NCI-H2081 treated with DMSO at 0.1 percent for 48 hours (cell line): ENCODE data around the gene CCDC93.
"Not testable (repeated sequence)": the region's sequence is repeated elsewhere in the genome, so short reads cannot be mapped to it uniquely, and the experiment has no call there.

ENCODE experiments used
- DNase-seq: peaks from one replicate; lab custom pipeline; 2025; lab: John Stamatoyannopoulos, UW

Gene CCDC93

DNA sequence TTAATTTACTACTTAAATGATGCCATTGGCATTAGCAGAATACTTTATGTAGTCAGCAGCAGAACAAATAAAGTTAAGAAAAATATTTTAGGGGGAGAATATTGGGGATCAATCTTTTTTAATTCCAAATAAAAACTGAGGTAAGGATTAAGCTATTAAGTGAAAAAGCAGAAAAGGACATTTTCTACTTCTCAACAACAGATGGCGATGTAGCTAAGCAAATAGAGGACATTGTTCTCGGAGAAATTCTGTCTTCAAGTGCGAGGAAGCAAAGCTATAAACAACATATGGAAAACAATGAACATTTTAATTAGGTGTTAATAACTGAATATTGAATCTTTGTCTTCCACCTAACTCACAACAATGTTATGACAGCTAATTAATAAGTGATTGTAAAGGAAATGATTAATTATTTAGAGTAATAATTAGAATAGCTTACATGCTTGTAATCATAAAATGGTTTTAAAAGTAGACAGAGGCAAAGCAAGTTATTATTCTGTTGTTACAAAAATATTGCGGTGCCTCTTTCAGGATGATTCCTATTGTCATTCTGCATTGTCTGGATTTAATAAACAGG, 32.9 kb upstream of the CCDC93 start:
- no peak for DNase-seq

DNA sequence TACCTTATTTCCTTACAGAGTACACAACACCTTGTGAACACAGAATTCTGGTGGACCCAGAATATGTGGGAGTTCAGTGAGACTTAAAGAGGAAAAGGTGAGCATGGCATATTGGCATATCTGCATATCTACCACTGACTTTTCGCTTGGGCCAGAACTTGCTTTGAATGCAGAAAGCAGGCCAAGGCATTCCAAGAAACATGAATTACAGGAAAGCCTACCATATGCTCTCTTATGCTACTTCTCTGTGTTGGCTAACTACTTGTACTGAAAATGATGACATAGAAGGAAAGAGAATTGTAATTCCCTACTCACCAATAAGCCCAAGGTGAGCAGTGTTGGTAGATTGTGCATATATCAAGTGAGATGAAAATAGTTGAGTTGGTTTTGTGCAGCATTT, 31.4 kb upstream of the CCDC93 start:
- no peak for DNase-seq

GRCh38 chr2:118044854-118045253, 31.0 kb upstream of the CCDC93 start:
- no peak for DNase-seq

DNA sequence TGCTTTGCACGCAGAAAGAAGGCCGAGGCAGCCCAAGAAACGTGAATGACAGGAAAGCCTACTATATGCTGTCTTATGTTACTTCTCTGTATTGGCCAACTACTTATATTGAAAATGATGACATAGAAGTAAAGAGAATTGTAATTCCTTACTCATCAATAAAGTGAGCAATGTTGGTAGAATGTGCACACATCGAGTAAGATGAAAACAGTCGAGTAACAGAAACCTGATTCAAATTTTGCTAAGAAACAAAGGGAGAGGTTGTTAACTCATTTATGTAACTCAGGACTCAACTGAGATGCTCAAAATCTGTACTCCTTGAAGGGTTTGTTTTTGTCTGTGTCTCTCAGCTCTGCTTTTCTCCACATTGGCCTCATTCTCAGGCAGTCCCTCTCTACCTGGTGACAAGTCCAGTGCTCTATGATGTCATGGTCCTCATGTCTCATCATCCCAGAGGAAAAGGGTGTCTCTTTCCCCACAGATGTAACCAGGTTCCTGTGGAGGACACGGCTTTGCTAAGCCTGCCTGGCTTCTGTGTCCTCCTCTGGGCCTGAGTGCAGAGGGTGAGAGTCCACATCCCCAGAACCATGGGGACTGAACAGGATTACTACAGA, 30.3 kb upstream of the CCDC93 start:
- DNase-seq = no peak

- no peak for DNase-seq
Measured at GRCh38 chr2:118040891-118041290, 27.0 kb upstream of the CCDC93 start.

DNA sequence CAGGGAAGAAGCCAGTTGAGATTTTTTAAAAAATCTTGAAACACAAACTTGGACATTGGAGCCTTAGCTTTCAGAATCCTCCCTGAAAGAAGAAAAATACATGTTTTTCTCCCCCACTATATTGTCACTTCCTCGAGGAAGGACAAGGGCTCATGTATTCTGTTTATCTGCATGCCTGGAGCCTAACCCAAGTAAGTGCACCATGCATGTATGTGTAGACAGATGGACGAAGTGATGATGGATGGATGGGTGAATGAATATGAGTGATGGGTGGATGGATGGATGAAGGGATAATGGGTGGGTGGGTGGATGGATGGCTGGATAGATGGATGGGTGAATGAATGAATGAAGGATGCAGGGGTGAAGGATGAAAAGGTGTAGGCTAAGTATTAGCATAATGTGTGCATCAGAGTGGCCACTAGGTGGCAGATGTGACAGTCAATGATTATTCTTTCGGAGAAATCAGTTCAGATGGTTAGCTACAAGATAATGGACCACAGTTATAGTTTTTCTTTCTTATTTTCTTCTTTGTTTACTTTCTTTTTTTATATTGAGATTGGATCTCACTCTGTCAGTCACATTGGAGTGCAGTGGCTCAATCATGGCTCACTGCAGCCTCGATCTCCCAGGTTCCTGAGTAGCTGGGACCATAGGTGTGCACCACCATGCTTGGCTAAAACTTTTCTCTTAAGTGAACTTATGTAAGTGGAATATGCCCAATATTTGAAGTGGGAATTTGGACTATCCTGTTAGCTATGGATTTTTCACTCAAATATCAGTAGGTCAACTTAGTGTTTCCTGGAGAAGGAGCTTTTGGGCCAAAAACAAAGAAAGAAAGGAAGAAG, 18.5 kb upstream of the CCDC93 start:
- DNase-seq = no peak

- DNase-seq = no peak
Measured at GRCh38 chr2:118031566-118031965, 17.7 kb upstream of the CCDC93 start.

DNA sequence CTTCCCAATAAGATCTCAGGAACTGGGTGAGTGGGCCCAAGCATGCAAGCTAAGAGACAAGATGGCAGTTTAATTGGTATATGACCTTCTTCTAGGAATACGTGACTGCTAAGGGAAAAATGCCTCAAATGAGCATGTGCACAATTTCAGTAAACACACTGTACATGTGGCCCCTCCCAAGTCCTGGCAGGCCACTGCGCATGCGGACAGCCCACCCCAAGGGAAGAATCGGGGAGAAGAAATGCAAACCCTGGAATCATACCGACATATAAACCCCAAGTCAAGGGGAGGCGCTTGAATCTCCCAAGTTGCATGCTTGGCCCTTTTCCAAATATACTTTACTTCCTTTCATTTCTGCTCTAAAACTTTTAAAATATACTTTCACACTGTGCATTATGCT, 15.2 kb upstream of the CCDC93 start:
- DNase-seq = no peak

GRCh38 chr2:118021356-118021755, 7.5 kb upstream of the CCDC93 start:
- DNase-seq = no peak

DNA sequence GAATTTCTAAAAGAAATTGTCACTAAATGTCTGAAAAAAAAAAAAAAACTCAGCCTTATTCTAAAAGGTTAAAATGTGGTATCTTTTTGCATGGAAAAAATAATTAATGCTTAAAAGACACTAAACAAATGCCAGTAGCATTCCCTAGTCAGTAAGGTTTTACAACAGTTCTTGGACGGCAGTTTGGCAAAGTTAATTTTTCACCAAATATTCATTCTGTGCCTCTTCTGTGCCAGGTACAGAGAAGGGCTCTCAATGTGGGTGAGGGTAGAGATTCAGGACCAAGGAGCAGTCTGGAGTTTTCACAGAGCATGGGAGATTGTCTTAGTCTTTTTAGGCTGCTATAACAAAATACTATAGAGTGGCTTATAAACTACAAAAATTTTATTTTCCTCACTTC, 6.0 kb upstream of the CCDC93 start:
- DNase-seq = no peak

GRCh38 chr2:118016911-118017310, 3.0 kb upstream of the CCDC93 start:
- DNase-seq = no peak

DNA sequence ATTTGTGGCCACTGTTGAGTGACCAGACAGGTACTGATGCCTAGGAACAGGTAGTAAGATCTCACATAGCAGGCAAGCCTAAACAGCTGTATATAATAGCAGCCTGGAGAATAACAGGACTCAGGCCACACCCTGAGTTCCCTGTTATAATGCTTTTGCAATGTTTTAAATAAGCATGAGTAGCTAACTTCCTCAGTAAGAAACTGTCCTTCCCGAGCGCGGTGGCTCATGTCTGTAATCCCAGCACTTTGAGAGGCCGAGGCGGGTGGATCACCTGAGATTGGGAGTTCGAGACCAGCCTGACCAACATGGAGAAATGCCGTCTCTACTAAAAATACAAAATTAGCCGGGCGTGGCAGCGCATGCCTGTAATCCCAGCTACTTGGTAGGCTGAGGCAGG, 1.9 kb upstream of the CCDC93 start:
- not testable (repeated sequence) for DNase-seq

GRCh38 chr2:118014492-118014824, 588 bp upstream of the CCDC93 start:
- DNase-seq = no peak

DNA sequence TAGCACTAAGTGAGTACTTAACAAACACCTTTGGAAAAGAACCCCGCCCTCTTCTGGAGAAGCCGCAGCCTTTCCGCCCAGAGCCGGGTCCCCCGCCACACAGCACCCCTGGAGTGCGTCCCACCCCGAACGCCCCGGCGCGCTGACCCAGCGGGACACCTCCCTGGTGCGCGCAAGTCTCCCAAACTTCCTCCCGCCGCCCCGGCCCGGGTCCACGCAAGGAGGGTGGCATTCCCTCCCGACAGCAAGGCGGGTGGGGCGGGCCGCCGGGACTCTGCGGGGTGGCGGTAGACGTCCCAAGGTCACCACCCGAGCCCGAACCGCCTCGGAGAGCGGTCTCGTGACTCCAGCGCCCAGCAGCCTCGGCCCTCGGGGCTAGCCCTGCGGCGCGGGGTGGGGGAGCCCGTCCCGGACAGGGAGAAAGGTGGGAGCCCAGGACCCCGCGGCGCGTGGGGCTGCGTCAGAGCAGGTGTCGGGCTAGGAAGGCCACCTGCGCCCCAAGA, 598 bp downstream of the CCDC93 start:
- DNase-seq = no peak

DNA sequence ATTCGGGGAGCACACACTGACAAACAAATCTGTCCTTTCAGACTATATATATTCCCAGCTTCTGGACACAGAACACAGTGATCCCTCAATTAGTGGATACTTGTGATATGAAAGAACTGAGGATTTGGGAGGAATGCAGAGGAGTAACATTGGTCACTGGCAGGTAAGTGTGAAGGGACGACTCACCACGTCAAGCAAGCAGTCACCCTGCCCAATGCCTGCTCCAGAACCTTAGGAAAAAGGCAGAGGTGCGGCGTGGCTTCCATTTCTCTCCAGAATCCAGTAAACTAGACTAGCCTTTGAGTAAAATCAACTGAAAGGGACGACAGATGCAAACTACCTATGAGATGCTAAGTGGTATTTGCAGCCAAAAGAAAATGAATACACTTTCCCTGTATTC, 1.1 kb downstream of the CCDC93 start:
- DNase-seq = no peak

DNA sequence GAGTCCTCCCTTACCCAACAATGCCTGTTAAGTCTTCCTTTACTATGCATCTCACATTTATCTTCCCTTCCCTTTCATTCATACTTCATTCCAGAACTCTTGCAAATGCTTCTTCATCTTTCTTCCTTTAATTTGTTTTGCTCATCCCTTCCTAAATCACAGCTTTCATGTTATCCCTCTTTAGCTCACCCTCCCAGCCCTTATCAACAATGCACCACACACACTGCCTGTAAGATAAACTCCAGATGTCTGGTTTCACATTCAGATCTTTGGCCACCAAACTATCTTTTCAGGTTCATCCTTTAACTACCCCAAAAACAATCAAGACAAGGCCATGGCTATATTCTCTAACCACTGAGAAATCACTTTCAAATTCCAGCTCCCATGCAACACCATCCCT, 3.4 kb downstream of the CCDC93 start:
- no peak for DNase-seq

- no peak for DNase-seq
Measured at GRCh38 chr2:118006861-118007260, 7.0 kb downstream of the CCDC93 start.

DNA sequence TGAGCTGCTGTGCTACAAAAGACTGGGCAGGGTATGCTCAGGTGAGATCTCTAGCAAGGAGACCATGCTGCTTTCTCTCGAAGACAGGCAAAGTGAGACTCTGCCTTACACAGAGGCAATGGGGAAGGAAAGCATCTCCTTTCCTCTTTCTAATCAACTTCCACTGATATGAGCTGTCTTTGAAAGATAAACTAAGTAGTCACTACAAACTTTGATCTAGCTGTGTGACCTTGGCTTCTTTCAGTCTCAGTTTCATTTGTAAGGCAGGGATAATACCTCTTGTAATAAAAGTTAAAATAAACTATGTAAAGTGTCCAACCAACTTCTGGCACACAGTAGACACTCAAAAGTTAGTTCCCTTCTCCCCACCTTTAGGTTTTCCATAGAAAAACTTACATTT, 7.5 kb downstream of the CCDC93 start:
- DNase-seq = no peak

DNA sequence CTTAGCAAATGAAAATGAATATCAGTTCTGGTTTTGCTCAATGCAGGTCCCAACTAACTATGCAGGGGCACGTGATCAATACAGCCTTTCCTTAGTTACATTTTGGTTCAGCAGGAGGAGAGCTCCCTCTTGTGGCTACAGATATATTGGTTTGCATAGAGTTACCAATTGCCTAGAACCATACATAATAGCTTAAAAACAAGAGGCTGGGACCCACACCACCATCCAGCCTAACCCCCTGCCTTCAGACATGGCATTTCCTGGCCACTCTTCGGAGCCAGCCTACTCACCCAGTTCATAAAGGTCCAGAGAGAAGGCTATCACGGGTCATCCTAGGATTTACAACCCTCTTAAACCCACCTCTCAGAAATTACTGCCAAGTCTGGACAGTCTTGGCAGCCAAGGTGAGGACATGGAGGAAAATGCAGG, 10.5 kb downstream of the CCDC93 start:
- peak; percentile 8 for DNase-seq

GRCh38 chr2:118000041-118000440, 13.8 kb downstream of the CCDC93 start:
- no peak for DNase-seq

DNA sequence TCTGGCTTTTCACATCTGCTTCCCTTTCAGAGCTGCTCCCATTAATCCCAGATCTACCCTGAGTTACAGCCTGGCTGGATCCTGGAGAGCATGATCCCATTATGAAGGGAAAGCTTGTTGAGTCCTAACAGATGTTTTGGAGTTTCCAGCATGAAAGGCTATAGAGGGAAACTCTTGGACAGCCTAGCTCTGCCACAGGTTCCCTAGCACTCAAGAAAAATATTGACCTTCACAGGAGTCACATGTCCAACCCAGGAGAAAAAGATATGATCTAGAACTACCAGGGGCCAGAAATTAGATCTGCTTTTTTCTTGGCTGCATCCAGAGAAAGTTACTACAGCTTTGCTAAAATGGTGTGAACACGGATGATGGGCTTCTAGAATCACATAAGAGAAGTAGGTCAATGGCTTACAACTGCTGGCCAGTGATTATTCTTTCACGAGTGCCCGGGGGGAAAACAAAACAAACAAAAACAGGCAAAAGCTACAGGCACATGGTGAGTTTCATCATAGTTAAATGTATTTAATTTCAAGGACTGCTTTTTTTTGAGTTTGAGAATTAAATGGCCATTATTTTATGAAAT, 15.9 kb downstream of the CCDC93 start:
- no peak for DNase-seq

DNA sequence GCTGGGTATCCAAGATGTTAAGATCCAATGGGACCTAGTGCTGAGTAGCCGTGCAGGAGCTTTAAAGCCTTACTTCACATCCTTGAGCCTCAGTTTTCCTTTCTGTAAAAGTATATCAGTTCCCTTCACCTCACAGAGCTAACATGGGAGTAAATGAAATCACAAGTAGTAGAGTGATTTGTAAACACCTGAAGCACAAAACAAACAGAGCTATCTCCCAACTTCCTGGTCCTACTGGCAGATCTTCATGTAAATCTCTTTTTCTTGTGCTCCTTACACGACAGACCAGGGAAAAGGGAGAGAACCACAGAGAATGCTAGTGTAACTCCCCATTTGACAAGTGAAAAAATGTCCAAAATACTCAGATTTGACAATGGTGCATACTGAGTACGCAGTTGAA, 17.3 kb downstream of the CCDC93 start:
- DNase-seq = no peak

- DNase-seq = no peak
Measured at GRCh38 chr2:117994729-117995128, 19.1 kb downstream of the CCDC93 start.
